ENCODE measurements around the gene SH3PXD2A.

SH3PXD2A gene

DNA sequence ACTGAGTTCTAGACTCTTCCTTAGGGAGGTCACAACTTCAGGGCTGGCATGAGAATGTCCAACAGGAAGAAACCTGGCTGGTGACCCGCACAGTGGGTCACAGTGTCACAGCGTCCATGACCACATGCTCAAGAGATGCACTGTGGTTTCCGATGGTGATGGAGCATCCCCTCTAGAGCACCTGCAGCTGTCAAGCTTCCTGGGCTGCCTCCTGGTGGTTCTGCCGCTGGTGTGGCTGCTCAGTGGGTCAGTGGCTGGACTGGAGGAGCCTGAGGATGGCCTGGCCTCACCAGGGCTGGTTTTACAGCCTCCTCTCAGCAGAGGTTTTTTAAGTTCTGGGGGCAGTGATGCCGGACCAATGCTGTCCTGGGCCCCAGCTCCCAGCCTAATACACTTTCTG lies 149.3 kb downstream of the SH3PXD2A start:
- TF ChIP-seq, protein P1, sequence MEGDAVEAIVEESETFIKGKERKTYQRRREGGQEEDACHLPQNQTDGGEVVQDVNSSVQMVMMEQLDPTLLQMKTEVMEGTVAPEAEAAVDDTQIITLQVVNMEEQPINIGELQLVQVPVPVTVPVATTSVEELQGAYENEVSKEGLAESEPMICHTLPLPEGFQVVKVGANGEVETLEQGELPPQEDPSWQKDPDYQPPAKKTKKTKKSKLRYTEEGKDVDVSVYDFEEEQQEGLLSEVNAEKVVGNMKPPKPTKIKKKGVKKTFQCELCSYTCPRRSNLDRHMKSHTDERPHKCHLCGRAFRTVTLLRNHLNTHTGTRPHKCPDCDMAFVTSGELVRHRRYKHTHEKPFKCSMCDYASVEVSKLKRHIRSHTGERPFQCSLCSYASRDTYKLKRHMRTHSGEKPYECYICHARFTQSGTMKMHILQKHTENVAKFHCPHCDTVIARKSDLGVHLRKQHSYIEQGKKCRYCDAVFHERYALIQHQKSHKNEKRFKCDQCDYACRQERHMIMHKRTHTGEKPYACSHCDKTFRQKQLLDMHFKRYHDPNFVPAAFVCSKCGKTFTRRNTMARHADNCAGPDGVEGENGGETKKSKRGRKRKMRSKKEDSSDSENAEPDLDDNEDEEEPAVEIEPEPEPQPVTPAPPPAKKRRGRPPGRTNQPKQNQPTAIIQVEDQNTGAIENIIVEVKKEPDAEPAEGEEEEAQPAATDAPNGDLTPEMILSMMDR (conservative IDR thresholded peaks at IDR 0.05; ENCODE audit: low read depth, low read length) = peak; percentile 25
- H3K4me3 ChIP-seq (ENCODE audit: low read length) = no peak overlapping the region
- DNase-seq (ENCODE audit: low read depth) = no peak

DNA sequence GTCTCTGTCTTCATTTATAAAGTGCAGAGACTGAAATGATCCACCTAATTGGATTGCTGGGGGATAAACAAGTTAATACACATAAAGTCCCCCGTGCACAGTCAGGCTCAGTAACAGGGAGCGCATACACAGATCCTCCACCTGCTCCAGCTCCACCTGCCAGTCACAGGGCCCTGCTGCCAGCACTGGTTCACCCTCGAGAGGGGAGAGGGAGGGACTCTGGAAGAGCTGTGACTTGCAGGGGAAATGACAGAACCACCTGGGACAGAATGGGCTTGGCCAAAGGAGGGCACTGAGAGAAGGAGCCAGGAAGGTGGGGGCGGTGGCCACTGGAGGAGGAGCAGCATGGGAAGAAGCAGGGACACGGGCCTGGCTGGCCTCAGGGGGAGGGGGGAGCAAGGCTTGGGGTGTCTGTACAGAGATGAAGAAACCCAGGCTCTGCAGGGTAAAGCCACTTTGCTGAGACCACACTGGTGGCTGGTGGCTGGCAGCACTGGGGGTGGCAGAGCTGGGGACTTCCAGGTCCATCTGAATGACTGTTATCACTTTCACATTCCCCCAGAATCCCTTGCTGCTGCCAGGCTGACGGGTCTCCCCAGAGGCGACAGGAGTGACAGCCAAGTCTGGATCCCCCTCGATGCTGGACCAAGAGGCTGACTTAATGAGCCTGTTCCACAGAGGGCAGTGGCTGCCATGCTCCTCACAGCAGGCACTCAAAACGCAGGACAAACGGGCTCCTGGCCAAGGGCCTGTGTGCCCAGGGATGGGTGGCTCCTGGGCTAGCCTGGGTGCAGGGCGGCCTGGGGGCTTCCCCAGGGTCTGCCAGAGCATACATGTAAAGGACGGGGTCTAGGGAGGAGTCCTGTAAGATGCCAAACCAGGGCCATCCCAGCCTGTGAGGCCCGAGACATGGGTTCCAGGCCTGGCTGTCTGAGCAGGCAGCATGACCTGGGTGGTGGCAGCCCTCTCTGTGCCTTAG lies 151.1 kb downstream of the SH3PXD2A start:
- DNase-seq (ENCODE audit: low read depth) = no peak
- H3K4me3 ChIP-seq (ENCODE audit: low read length) = no peak overlapping the region
- TF ChIP-seq, protein P1 (conservative IDR thresholded peaks at IDR 0.05; ENCODE audit: low read depth, low read length) = no peak

DNA sequence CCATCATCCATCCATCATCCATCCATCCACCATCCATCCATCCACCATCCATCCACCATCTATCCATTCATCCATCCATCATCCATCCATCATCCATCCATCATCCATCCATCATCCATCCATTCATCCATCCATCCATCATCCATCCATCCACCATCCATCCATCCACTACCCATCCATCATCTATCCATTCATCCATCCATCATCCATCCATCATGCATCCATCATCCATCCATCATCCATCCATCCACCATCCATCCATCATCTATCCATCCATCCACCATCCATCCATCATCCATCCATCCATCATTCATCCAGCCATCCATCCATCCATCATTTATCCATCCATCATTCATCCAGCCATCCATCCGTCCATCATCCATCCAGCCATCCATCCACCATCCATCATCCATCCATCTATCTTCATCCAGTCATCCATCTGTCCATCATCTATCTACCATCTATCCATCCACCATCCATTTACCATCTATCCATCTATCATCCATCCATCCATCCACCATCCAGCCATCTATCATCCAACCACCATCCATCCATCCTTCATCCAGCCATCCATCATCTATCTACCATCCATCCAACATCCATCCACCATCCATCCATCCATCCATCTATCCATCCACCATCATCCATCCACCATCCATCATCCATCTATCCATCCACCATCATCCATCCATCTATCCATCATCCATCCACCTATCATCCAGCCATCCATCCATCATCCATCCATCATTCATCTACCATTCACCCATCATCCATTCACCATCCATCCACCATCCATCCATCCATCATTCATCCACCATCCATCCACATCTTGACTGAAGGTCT lies 153.8 kb downstream of the SH3PXD2A start:
- no peak overlapping the region for H3K4me3 ChIP-seq (ENCODE audit: low read length)
- no peak for DNase-seq (ENCODE audit: low read depth)
- TF ChIP-seq, protein P1 (conservative IDR thresholded peaks at IDR 0.05; ENCODE audit: low read depth, low read length) = no peak

DNA sequence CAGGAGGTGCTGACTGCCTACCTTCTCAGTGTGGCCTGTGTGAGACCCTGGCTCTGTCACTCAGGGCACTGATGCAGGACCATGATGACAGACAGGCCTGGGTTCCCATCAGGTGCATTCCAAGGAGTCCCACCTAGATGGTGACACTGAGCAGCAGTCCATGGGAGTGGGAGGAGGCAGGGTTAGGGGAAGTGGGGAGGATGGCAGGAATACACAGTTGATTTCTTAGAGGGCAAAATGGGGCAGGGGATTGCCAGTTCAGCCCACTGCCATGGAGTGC lies 155.0 kb downstream of the SH3PXD2A start:
- no peak for DNase-seq (ENCODE audit: low read depth)
- no peak overlapping the region for H3K4me3 ChIP-seq (ENCODE audit: low read length)
- TF ChIP-seq, protein P1 (conservative IDR thresholded peaks at IDR 0.05; ENCODE audit: low read depth, low read length) = no peak

DNA sequence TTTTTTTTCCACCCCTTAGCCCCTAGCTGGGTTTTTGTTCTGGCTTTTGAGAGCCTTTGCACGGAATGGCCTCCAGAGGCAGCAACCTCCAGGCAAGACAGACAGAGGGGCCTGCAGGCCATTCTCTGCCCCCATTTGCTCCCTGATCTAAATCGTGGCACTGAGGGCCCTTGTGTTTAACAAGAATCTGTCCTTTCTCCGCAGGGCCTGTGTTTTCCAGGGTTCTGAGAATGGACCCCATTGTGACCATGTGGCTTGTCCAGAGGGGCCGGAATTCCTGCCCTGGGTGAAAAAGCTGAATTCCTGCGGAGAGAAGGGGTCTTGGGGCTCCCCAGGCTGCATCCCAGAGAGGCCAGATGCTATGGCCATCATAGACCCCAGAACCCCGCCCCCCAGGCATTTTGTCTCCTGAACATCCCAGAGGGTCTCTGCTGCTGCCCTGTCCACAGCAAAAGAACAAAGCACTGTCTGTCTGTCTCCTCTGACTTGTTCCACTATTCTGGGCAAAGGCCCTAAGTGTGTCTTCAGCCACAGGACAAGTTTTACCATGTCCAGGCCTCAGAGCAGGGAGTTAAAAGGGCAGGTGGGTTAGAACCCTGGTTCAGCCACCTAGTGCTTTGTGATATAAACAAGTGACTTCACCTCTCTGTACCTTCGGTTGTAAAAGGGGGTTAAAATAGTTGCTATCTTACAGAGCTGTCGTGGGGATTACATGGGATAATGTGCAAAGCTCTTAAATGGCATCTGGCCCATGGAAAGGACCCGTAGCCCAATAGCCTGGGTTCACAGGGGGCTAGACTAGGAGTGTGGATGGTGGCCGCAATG lies 155.6 kb downstream of the SH3PXD2A start:
- no peak overlapping the region for H3K4me3 ChIP-seq (ENCODE audit: low read length)
- TF ChIP-seq, protein P1 (conservative IDR thresholded peaks at IDR 0.05; ENCODE audit: low read depth, low read length) = peak; percentile 18
- no peak for DNase-seq (ENCODE audit: low read depth)

DNA sequence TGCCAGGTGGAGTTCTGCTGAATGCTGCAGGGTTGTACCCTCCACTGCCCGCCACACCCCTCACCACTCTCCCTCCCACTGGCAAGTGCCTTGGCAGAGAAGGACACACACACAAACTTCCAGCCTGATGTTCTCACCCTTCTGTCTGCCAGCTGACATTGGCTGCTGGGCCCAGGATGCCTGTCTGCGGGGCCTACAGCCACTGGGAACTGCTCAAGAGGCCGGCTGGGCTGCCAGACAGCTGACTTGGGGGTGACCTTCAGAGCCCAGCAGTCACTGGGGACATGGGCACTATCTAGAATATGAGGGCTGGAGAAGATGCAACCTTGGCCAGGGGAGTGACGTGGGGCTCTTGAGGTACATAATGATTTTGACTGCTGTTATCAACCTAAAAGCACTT lies 157.1 kb downstream of the SH3PXD2A start:
- DNase-seq (ENCODE audit: low read depth) = no peak
- TF ChIP-seq, protein P1 (conservative IDR thresholded peaks at IDR 0.05; ENCODE audit: low read depth, low read length) = no peak
- no peak overlapping the region for H3K4me3 ChIP-seq (ENCODE audit: low read length)

Measured in retinal pigment epithelial cell (primary cell).